HG02885 (cell line): ENCODE data around the gene CARHSP1.
"Not testable (repeated sequence)": the region's sequence is repeated elsewhere in the genome, so short reads cannot be mapped to it uniquely, and the experiment has no call there.

Experiments used
- ATAC-seq: cut with Tn5 transposase; IDR thresholded peaks from one replicate; pipeline ENCODE4 v1.9.1; 2021; ENCODE audit warnings: mild to moderate bottlenecking; ENCODE audit not compliant: unreplicated experiment, poor library complexity

Gene CARHSP1

DNA sequence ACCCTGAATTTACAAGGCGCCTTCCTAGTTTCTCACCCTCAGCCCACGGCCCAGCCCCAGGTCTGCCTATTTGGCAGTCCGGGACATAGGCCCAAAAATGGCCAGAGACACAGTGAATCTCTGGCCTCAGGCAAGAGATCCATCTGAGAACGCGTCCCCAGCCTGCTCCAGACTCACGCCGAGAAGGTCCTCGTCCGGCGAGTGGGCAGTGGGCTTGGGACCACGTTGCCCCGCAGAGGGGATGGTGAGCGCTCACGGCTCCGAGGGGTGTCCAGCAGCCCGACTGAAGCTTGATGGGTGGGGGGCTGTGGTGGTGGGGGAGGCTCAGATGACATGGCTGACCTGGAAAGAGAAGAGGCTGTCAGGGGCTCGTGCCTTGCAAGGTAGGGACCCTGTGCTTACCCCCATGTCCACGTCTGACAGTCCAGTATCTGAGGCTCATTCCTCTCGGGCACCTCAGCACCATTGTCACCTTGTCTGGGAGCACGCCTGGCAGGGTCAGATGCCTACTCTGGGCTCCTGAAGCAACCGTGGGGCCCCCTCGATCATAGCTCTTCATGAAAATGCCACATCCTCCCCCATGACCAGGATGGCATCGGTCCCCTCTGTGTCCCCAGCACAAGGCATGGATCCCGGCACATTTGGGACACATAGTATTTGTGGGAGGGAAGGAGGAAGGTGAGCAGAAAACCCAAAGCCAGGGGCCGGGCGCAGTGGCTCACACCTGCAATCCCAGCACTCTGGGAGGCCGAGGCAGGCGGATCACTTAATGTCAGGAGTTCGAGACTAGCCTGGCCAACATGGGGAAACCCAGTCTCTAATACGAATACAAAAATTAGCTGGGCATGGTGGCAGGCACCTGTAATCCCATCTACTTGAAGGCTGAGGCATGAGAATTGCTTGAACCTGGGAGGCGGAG, 9.6 kb downstream of the CARHSP1 start:
- no peak for ATAC-seq

DNA sequence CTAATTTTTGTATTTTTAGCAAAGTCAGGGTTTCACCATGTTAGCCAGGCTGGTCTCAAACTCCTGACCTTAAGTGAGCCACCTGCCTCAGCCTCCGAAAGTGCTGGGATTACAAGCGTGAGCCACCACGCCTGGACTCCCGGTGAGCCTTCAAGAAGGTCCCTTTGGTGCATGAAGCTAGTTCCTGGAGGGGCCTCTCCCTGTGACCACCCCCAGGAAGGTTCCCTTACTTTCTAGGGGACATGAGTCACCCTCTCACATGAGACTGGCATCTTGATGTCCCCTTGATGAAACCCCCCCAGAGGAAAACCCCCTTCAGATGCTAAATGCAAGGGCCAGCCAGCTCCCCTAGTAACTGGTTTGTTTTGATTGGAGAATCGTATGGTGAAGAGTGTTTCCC, 12.8 kb downstream of the CARHSP1 start:
- no peak for ATAC-seq

DNA sequence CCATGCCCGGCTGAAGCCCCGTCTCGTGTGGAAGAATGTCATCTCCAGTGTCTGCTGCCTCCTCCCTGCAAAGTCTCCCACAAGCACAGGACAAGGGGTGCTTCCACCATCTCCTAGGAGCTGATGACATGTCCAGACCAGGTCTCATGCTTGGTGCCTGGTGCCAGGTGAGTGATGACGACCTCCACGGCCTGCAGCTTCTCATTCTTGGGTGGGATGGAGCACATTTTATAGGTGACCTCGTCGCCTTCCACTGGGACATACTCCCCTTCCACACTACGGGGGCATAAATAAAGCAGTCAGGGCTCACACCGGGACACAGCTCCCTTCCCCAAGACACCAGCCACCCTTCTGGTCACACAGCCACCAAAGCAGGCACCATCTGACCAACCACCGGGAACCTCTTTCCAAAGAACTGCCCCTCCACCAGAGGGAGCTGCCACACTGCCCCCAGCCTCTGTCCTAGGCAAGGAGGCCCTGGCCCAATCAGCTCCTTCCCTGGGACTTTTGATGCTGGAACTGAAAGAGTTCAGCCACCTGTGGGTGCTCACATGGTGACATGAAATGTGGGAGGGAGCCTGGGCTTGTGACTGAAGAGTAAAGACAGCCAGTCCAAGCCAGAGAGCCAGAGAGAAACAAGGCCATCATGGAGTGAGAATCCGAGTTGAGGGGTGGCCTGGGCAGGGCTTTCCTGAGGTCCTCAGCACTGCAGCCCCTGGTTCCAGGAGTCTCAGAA, 13.6 kb downstream of the CARHSP1 start:
- no peak for ATAC-seq

DNA sequence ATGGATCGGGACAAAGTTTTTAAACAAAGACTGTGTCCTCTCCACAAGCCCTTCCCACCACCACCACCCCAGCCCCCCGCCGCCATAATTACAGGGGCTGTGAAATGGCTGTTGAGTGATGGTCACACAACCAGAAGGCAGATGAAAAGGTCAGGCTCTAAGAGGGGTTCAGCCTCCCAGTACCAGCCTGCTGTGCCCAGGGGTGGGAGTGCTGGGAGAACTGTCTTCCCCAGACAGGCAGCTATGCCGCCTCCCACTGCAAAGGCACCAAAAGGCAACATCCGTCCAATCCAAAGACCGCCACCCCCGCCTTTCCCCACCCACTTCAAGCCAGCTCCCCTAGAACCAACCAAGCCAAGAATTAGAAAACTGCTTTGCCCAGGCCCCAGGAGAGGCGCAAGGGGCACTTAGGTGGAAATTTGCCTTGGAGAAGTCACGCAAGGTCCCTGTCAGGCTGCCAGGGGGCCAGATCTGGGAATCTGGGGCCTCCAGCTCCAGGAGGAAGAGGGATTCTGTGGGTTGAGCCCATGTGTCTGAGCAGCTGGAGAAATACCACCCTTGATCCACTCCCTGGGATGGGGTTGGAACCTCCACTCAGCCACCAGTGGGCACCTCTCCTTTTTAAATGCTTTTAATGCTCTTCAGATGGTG, 14.4 kb downstream of the CARHSP1 start:
- no peak for ATAC-seq

DNA sequence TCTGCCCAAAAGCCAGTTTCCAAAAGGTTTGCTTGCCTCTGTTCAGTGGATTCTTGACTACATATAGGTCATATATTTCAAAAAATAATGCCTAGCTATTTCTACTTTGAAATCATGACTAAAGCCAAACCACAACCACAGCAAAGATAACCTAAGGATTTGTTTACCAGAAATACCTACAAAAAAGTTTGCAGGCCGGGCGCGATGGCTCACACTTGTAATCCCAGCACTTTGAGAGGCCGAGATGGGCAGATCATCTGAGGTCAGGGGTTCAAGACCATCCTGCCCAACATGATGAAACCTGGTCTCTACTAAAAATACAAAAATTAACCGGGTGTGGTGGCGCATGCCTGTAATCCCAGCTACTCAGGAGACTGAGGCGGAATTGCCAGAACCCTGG, 15.2 kb downstream of the CARHSP1 start:
- no peak for ATAC-seq

DNA sequence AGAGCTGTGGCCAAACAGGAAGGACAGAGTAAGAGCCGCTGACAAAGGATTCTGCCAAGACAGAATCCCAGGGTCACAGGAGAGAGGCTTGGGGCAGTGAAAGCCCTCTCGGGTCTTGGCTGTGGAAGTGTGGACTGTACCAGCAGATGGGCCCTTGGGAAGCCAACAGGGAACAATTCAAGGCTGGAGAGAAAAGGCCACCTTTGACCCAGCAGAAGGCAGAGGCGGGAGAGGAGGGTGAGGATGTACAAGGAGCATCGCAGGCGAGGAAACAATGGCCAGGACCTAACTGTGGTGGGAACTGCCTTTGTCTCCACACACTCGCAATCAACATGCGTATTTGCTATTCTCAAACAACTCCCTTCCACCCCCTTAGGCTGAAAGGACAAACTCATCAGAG, 15.7 kb downstream of the CARHSP1 start:
- no peak for ATAC-seq

DNA sequence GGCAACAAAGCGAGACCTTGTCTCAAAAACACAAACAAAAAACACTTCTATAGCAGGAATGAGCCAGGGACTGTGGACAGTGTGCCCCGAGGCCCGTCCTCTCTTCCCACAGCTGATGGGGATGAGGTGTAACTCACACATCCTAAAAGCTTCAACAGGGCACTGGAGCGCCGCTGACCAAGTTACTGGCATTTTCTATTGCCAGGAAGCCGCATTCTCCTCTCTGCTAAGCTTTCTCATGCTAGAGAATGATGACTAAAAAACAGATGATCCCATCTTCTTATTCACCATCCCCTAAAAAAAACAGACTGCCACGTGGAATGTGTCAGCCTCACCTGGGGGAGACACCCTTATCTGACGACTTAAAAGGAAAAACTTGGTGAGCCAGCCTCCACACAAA, 16.3 kb downstream of the CARHSP1 start:
- no peak for ATAC-seq

DNA sequence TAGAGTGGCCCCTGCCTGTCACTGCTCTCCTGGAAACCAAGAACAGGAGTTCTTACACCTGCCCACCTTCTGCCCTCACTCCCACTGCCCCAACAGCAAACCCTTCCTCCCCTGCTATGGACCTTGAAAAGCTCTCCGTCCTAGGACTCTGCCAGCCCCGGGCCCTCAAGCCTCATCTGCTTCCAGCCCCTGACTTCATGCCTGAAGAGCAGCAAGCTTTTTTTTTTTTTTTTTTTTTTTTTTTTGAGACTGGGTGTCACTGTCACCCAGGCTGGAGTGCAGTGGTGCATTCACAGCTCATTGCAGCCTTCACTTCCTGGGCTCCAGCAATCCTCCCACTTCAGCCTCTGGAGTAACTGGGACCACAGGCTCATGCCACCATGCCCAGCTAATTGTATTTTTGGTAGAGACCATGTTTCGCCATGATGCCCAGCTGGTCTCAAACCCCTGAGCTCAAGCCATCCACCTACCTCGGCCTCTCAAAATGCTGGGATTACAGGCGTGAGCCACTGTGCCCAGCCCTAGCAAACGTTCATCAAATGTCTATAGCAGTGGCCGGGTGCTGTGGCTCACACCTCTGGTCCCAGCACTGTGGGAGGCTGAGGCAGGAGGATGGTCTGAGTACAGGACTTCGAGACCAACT, 16.9 kb downstream of the CARHSP1 start:
- ATAC-seq = no peak

DNA sequence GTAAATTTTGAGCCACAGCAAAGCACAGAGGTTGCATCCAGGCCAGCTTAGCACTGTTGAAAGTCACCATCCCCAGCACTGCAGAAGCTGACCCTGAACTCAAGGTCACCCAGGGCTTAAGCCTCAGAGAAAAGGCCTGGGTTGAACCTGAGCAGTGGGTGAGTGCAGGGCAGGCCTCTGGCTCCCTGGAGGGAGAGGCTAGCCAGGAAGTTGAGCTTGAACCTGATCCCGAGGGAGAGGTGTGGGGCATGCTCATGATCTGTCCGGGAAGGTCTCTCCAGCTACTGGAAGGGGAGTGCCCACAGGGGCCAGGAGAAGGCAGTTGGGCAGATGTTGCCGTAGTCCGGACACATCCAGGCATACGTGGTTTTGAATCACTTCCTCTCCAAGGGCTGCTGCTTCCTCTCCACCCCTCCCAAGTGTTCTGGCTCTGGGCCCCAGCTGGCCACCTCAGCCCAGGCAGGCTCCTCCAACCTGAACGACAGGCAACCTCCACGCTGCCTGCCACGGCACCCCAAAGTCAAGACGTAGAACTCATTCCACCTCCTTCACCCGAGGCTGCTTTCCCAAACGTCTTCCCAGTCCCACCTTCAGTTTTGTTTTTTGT, 18.4 kb downstream of the CARHSP1 start:
- ATAC-seq = no peak

DNA sequence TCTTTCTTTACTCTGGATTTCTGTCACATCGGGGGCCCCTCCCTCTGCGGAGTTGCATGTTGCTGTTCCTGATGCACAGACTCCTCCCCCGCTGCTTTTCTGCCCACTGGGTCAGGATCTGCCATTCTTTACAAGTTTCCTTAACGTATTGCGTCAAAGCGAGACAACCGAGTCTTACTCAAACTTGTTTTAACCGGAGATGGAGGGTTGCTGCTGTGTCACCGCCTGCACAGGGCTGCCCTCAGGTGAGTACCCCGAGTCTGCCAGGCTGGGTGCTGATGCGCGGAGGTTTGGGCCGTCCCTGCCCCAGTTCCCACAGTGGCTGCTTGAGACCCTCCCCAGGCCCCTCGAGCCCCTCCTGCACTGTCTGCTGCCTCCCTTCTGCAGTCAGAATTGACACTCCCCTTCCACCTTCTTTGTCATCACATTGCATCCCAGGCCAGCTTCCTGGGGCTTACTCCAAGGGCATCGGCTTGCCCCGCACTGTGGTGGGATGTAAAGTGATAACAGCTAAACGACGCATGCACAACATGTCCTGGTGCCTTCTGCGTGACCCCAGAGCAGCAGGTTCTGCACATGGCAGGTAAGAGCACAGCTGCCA, 19.3 kb downstream of the CARHSP1 start:
- no peak for ATAC-seq

DNA sequence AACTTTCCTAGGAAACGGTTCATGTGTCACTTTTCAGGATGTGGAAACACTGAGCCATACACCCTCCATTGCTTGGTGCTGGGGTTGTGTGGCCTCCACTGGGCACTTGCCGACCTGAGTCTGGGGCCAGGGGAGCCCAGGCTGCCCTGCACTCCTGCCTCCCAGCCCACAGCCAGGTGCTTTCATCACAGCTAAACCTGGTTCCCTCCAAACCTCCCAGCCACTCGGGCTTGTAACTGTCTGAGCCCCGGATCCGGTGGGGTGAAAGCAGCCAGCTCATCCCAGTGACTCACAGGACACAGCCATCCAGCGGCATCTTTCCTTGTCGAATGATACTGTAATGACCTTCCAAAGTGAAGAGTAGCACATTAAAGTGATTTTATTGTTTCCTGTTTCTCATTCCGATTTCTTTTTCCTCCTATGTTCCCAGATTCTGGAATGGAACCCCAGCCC, 19.8 kb downstream of the CARHSP1 start:
- no peak for ATAC-seq

DNA sequence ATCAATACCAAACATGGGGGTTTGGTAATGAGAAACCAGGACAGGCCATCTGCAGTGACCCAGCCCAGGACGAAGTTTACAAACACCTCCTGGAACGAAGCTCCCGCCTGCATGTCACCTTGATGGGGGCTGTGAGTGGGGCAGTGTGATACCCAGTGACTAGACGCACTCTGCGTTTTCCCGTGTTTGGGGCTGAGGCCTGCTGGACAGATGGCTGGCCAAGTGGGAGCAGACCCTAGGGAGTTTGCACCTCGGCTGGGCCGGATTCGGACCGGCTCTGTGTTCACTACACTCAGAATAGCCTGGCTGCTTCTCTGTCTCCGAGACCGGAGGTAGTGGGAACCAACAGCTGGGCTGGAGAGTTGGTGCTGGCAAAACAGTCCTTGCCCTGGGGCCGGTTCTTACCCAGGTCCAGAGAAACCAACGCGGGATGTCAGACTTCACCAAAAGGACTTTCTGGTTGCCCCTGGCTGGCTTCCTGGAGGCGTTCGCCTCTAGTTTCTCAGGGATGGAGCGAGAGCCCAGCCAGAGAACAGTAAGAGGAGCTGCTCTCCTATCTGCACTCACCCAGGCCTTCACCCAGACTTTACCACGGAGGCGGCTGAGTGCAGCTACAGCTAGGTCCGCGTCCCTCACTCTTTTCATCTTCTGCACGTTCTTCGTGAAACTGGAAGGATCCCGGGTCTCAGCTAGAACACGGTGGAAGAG, 20.4 kb downstream of the CARHSP1 start:
- ATAC-seq = no peak

DNA sequence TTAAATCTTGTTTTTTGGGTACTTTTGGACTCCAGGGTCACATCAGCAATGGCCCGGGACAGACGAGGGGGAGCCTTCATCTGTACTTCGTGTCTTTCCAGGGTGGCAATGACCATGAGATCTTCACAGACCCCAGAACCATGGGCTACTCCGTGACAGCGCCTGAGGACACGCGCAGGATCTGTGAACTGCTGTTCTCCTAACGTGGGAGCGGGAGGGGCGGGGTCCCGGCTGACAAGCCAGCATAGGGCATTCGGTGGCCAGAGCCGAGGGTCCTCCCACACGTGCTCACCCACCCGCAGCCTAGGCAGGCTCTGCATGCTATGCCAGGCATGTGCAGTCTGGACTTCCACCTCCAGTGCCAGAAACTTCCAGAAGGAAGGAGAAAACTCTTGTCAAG, 21.2 kb downstream of the CARHSP1 start:
- no peak for ATAC-seq

DNA sequence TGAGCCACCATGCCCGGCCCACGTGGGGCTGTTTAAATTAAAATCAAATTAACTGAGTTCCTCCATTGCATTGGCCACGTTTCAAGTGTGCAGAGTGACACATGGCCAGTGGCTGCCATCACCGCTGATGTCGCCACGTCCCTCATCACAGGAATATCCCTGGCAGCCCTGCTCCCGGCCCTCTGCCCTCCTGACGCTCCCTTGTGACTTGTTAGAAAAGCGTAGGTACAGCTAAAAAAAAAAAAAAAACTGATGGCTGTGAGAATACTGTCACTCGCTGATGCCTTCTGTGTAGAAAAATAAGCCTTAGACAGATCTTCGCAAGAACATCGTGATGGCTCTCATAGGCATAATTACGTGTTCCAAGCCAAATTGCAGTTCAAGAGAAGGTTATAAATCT, 21.7 kb downstream of the CARHSP1 start:
- ATAC-seq = no peak

DNA sequence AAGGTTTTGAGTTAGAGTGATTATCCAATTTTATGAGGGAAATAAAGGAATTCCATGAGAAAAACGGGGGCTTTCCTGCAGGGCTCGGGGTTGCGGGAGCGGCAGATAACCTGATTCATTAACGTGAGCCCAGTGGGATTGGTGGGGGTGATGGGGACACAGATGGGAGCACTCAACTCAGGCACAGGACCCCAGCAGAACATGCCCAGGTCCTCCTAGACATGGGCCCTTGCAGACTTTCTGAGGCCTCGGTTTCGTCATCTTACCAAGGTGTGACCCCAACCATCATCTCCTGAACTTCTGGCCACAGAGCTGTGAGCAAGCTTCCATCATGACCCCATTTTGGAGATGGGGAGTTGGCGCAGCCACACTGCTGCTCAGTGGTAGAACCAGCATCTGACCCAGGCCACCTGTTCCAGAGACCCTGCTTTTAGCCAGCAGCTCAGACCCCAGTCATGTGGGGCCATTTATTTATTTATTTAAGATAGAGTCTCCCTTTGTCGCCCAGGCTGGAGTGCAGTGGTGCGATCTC, 22.3 kb downstream of the CARHSP1 start:
- no peak for ATAC-seq

DNA sequence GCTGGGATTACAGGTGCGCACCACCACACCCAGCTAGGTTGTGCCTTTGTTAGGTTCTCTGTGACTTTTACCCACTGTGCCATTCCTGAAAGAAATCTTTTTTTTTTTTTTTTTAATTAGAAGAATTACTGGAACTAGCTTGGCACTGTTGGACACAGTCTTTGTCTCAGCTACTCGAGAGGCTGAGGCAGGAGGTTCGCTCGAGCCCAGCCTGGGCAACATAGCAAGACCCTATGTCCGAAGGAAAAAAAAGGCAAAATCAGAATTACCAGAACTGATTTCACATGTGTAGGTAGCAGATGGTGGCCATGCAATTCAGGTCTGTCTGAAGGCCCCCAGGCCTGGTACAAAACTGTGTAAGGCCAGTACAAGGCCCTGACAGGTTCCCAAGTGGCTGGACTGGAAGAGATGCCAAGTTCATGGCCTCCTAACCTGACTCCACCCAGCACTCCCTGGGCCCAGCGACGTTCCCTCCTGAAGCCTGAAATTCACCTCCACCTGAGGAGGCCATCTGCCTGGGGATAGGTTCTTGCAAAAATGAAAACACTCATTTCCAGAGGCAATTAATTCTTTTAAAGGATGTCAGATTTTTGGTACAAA, 23.0 kb downstream of the CARHSP1 start:
- no peak for ATAC-seq

DNA sequence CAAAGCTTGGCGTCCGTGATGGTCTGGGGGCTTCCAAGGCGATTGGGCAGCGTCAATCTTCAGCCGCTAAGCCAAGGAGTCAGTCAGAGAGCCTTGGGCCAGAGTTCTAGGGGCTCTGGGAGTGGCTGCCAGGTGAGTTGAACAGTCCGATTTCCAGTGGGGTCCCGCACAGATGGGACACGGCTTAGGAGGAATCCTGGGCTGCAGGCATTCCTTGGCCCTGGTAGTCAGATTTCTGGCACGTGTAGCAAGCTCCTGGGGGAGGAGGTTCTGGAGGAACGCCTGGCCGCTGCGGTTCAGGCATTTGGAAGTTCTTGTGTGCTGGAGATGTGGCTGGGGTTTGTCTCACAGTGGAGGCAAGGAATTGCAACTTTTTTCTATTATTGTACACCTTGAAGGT, 25.5 kb downstream of the CARHSP1 start:
- ATAC-seq = not testable (repeated sequence)

DNA sequence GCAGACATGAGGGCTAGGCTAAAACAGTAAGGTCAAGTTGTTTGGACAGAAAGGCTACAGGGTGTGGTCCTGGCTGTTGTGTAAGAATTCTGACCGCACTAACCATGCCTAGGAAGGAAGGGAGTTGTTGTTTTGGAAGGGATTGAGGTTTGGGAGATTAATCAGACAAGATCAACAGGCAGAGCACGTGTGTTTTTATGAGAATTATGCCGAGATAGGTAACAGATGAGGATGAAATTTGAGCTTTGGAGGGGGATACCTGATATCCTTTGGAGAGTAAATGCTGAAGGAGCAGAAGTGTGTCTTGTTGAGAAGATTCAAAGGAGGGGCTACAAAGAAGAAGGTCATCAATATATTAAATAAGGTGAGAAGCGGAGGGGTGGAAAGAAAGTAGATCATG, 26.8 kb downstream of the CARHSP1 start:
- ATAC-seq = not testable (repeated sequence)
